Measurements from ENCODE around the gene RGS9BP.
"Not testable (repeated sequence)": the region's sequence is repeated elsewhere in the genome, so short reads cannot be mapped to it uniquely, and the experiment has no call there.

Gene RGS9BP

DNA sequence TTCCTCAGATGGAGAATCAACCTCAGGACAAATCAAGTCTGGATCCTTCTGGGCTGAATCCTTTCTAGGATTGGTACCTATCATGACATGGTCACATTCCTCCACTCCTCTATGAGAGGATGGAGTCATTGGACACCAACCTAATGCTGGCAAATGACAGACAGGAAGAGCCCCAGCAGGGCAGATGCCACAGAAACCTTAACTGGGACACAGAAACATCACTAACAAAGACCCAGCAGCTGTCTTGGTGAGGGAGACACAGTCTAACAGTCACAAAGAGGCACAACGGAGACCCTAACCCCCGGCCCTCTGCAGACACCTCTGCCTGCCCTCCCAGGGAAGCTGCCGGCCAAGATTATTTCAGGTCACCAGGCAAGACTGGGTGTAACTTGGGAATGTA lies 2.8 kb upstream of the RGS9BP start:
- no peak for DNase-seq

DNA sequence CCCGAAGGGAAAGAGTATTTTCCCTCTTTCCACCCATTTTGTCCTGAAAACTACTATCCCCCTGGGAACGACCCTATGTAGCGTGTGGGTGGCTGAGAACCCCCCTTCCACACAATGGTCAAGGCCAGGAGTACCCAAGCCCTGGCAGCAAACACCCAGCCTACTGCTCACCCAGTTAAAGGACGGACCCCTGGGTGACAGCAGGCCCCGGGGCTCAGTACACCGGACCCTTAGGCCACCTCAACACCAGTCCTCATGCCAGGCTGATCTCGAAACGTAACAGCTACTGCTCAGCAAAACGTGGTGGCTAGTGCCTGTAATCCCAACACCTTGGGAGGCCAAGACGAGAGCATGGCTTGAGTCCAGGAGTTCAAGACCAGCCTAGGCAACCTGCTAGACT lies 2.1 kb upstream of the RGS9BP start:
- DNase-seq = no peak

DNA sequence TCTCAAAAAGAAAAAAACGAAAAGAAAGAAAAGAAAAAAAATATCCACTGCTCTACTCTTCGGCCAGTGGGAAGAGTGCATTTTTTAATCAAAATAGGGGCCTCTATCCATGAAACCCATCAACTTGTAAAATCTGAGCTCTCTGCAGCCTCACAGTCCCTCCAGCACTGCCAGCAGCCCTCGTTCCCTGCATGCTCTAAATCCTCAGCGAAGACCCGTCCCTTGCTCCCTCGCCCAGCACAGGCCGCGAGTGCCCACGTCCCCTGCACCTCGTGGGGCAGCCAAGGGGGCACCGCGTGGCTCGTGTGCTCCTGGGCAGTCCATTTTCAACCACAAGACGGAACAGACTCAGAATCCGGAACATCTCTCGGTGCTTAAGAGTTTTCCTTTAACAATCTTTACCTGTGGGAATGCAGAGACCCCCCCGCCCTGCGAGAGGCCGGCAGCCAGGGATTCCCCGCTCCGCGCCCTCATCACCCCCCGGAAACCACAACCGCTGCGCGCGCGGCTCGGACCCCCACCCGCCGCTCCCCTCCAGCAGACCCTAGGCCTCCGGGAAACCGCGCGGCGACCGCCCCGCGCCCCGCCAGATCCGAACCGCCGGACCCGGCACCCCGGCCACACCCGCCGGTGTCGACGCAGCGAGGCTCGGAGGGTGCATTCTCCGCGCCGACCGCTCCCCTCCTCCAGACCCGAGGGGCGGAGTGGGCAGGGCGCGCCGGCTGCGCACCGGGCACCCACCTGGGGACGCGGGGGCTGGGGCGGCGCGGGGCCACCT lies 1.3 kb upstream of the RGS9BP start:
- peak; percentile 33 for DNase-seq

DNA sequence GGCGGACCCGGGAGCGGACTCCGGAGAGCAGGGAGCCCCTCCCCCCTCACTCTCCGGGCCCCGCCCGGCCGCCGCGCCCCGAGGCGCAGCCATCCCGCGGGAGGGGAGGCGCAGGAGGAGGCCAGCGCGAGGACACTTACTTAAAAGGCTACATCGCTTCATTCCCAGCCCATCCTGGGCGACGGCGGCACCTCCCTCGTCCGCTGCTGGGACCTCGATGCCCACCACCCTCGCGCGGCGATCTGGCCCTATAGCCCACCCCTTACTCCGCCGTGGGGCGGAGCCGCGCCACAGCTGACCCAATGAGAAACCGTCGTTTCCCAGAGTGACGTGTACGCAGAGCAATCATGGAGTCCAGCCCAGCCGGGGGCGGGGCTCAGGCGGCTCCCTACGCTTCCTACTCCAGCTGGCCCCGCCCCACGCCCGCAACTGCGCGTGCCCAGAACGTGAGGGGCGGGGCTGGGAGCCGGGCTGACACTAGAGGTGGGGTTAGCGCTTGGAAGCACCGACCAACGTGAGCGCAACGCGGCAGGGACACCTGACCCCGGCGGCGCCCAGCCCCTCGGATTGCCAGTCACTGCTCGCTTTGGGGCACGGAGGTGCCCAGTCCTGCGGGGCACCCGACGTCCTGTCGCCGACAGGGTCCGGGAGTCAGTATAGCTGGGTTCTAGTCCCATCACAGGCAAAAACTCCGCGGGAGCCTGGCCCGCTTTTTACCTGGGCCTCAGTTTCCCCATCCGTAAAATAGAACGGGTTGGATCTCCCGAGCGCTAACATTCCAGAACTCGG lies 523 bp upstream of the RGS9BP start, which contains the start of gene ANKRD27:
ANKRD27 (minus strand) TSS at position 250 of the 789 bp plus-strand sequence. CDS start 16,165 bp downstream, outside the sequence.
- DNase-seq = peak; percentile 98

DNA sequence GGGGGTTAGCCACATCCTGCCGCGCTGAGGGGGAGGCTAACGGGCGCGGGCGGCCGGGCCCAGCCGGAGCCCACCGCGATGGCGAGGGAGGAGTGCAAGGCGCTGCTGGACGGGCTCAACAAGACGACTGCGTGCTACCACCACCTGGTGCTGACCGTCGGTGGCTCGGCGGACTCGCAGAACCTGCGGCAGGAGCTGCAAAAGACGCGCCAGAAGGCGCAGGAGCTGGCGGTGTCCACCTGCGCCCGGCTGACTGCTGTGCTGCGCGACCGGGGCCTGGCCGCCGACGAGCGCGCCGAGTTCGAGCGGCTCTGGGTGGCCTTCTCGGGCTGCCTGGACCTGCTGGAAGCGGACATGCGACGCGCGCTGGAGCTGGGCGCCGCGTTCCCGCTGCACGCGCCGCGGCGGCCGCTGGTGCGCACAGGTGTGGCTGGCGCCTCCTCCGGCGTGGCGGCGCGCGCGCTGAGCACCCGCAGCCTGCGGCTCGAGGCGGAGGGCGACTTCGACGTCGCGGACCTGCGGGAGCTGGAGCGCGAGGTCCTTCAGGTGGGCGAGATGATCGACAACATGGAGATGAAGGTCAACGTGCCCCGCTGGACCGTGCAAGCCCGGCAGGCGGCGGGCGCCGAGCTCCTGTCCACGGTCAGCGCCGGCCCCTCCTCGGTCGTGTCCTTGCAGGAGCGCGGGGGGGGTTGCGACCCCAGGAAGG lies 692 bp downstream of the RGS9BP start:
- peak; percentile 75 for DNase-seq

DNA sequence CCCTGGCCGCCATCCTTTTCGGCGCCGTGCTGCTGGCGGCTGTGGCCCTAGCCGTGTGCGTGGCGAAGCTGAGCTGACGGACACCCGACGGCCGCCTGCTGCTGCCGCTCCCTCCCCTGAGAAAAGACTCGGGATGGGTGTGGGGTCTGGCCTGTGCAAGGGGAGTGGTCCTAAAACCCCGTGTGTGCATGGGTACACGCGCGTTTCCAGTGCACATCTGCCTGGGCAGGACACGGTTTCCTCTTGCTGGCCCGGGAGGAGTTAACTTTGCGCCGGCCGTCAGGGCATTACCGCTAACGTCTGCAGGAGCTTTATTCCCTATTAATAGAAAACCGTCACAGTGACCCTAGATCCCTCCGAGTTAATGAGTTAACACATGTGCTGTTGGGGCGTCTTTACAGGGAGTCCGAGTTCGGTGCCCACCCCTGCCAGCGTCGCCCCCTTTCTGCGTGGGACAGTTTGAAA lies 1.3 kb downstream of the RGS9BP start:
- no peak for DNase-seq

DNA sequence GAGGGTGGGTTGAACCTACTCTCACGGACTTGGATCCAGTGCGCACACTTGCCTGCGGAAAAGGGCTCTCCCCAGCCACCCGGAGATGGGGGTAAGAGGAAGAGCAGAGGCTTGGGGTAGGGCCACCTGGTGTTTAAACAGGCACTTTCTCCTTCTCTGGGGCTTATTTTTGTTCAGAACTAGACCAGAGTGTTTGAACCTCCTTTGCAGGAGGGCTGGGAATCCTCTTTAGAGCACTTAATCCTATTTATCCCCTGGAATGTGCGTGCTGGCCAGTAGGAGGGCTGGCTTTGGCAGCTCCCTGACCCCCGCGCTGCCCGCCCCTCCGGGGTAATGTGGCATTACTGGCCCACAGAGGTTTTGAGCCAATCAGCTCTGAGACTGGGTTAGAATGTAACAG lies 2.0 kb downstream of the RGS9BP start:
- DNase-seq = no peak

DNA sequence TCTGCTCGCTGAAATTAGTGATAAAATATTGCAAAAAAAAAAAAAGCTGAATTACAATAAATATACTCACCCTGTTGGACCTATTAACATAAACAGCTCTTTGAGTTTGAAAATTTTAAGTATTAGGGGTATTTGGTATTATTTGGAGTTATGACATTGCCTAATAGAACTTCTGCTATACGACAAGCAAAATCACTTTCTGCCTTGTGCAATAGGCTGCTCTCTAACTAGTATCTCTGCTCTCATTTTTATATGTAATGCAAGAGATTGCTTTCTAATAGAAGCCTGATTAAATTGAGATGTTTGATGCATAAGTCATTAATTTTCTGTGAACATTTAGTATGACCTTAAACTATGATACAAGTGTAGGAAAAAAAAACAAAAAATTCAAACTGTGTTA lies 5.3 kb downstream of the RGS9BP start:
- no peak for DNase-seq

DNA sequence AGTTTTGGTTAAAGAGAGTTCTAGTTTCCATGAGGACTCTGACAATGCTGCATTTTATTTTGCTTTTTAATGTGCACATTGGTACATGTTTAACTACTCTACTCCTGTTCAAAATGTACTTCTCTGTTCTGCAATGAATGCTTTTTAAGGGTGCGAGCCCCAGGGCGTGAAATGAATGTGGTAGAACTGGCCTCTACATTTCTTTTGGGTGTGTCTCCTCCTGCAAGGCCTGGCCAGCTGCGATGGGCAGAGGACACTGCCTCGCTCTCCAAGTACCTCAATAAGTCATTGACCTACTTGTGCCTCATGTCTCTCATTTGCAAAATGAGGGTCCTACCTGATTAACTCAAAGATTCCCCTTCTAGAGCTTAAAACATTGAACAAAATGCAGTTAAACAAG lies 6.7 kb downstream of the RGS9BP start:
- no peak for DNase-seq

DNA sequence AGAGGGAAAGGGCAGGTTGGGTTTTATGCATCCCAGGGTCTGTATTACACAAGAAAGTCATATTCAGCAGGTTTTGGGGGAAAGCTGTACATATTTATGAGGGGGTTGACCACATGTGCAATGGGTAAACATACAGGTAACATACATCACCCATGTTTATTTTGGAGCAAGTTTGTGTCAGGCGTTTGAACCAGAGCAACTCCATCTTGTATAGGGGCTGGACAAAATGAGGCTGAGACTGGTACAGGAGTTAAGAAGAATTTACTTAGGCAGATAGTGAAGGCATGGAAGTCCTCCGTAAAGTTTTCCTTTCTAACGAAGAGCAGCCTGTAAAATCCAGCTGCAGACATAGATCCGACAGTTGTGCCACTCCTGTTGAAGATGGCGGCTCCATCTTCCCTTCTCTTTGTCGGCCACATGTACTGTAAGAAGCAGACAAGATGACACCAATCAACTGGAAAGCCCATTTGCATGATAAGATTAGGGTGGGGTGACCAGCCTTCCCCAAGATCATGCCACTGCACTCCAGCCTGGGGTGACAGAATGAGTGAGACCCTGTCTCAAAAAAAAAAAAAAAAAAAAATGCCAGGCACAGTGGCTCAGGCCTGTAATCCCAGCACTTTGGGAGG lies 11.3 kb downstream of the RGS9BP start:
- DNase-seq = no peak

DNA sequence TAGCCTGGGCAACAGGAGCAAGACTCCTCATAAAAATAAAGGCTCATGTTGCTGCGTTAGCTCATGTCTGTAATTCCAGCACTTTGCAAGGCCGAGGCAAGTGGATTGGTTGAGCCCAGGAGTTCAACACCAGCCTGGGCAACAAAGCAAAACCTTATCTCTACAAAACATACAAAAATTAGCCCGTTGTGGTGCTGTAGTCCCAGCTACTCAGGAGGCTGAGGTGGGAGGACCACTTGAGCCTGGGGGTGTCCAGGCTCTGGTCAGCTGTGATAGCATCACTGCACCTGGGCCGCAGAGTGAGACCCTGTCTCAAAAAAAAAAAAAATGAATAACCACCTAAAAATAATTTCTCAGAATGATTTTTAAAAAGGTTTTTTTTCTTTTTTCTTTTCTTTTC lies 12.0 kb downstream of the RGS9BP start:
- no peak for DNase-seq

DNA sequence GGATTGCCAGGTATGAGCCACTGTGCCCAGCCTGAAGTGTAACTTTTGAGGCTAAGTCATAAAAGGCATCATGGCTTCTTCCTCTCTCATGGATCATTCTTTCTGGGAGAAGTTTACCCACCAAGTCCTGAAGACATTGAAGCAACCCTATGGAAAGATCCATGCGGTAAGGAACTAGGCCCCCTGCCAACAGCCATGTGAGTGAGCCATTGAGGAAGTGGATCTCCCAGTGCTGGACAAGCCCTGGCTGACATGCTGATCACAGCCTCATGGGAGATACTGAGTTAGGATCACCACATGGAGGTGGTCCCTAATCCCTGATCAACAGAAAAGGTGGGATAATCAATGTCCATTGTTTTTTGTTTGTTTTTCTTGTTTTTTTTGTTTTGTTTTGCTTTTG lies 12.7 kb downstream of the RGS9BP start:
- no peak for DNase-seq

DNA sequence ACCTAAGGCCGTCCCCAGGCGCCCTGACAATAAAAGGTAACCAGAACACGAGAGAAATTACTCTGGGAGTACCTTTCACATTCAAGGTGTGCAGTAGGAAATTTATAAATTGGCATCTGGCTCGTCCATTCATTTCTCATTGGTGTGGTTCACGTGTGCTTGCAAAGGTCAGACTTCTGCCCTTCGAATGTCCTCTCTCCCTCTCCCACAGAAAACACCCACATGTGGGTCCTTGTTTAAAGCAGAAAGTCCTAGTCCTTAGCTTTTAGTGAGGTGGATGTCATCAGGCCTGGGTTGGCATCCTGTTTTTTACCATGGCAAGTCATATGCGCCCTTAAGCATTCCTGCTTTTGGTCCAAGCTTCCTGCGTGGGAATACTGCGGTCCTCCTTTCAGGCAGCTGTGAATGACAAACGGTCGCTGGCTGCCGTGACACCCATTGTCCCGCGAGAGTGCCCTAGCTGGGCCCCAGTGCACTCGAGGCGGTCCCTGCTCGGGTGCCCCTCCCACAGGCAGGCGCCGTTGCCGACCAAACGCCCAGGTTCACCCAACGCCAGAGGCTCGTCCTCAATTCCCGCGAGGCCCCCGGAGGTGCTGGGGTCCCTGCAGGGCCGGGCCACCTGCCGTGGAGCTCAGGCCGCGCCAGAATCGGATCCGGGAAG lies 15.8 kb downstream of the RGS9BP start, which contains the start of gene NUDT19:
NUDT19 (plus strand) TSS at position 531 of the 661 bp plus-strand sequence. CDS start 140 bp downstream, outside the sequence.
- peak; percentile 93 for DNase-seq

DNA sequence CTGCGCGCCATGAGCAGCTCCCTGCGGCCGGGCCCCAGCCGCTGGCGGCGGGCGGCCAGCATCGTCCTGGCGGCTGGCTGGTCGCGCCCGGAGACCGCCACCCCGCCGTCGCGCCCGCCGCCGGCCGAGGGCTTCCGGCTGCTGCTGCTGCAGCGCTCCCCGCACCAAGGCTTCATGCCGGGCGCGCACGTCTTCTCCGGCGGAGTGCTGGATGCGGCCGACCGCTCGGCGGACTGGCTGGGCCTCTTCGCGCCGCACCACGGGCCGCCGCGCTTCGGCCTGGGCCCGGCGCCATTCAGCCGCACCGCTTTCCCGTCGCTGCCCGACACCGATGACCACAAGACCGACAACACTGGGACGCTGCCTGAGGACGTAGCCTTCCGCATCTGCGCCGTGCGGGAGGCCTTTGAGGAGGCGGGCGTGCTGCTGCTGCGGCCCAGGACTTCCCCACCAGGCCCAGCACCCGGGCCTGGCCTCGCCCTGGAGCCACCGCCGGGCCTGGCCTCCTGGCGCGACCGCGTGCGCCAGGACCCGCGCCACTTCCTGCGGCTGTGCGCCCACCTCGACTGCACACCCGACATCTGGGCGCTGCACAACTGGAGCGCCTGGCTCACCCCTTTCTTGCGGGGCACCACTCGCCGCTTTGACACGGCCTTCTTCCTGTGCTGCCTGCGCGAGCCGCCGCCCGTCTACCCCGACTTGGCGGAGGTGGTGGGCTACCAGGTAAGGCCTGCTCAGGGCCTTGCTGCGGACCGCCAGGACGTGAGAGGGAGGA lies 16.5 kb downstream of the RGS9BP start:
- peak; percentile 77 for DNase-seq

DNA sequence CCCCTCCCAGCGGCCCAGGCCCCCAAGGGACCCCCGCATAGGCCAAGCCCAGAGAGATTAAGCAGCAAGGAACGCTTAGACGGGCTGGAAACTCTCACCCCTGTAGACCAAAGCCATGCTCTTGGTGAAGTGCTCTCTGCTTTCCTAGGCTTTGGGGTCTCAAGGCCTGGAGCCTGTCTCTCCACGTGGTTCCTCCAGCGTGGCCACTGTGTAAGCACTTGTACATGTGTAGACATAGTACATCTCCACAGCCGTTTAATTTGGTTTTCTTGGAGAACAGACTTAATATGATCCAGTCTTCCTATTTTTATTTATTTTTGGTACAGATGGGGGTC lies 17.0 kb downstream of the RGS9BP start:
- DNase-seq = peak; percentile 39

DNA sequence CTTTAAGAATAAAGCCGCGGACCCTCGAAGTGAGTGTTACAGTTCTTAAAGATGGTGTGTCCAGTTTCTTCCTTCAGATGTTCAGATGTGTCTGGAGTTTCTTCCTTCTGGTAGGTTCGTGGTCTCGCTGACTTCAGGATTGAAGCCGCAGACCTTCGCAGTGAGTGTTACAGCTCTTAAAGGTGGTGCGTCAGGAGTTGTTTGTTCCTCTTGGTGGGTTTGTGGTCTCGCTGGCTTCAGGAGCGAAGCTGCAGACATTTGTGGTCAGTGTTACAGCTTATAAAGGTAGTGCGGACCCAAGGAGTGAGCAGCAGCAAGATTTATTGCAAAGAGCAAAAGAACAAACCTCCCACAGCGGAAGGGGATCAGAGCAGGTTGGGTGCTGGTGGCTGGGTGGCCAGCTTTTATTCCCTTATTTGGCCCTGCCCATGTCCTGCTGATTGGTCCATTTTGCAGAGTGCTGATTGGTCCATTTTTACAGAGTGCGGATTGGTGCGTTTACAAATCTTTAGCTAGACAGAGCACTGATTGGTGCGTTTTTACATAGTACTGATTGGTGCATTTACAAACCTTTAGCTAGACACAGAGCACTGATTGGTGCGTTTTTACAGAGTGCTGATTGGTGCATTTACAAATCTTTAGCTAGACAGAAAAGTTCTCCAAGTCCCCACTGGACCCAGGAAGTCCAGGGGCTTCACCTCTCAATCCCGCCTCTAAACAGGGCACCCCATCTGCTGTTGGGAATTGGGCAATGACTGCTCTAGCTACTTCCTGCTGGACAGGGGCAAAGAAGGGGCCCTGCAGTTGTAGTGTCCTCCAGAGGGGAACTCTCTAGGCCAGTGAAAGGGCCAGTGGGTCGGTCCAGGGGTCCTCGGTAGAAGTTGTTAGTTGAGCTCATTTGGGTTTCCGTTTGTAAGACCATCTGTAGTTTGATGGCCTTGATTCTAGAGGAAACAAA lies 17.8 kb downstream of the RGS9BP start:
- peak; percentile 43 for DNase-seq

DNA sequence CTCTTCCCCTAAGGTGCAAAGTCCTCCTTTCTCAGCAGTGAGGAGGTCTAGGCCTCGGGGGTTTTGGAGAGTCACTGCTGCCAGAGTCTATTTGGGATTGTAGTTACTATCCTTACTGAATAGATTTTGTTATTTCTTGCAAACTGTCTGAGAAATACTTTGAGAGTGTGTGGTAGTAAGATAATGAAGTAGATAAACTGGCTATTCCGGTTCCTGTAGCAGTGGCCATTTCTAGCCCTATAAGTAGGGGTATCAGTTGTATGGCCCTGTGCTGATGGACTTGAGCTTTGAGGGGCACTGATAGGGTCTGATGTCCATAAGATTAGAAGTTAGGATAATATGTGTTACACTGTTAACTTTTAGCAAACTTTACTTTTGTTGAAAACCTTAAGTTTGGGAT lies 18.7 kb downstream of the RGS9BP start:
- peak; percentile 41 for DNase-seq

DNA sequence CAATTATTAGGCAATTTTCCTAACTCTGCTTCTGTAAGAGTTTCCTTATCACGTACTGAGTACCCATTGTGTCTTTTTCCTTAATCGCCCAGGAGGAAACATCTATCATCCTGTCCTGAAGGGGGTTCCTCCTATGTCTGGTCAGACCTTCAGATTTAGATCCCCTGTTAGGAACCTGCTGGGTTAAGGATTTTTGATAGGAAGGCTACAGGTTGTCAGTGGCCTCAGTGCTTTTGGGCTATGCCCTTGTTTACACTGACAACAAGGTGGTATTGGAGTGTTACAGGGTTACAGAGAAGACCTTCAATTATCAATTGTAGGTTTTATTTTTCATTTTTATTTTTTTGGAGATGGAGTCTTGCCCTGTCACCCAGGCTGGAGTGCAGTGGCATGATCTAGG lies 19.2 kb downstream of the RGS9BP start:
- DNase-seq = not testable (repeated sequence)

DNA sequence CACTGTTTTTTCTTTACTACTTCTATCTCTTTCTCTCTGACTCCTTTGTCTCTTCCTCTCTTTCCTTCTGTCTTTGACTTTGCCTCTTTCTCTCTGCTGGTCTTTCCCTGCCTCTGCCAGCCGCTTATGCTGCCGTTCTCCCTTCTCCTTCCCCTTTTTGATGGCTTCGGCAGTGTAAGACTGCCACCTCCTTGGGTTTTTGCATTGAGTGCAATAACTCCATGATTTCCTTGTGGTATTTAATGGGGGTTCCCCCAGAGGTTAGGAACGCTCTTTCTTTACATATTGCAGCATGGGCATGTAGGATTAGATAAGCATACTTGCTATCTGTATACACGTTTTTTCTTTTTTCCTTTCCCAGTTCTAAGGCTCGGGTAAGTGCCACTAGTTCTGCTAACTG lies 19.9 kb downstream of the RGS9BP start:
- not testable (repeated sequence) for DNase-seq

DNA sequence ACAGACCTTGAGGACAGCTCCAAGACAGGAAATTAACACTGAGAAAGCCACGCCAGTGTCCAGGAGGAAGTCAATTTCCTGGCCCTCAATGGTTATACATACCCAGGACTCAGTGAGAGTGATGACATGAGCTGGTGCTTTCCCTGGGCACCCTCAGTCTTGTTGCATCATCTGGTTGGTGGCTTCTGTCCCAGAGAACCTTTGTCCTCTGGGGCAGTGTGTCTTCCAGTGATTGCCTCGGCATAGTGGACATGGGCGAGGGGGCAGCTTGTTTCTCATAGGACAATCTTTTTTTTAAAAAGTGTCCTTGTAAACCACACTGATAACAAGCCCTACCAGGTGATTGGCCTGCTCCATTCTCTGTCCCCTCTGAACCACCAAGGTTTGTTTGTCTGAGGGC lies 21.1 kb downstream of the RGS9BP start:
- DNase-seq = not testable (repeated sequence)
